HG03159 (cell line): ENCODE results near the gene TXK.
A peak's percentile ranks its signal among the peaks of the same experiment; 100 is the strongest.

Experiments used
- ATAC-seq: cut with Tn5 transposase; IDR thresholded peaks from one replicate; pipeline ENCODE4 v1.9.1; 2021; ENCODE audit warnings: mild to moderate bottlenecking, moderate library complexity; ENCODE audit not compliant: unreplicated experiment

The TXK gene

GRCh38 chr4:48108309-48109073, 25.6 kb downstream of the TXK start:
- ATAC-seq: no peak

GRCh38 chr4:48105230-48105629, 28.8 kb downstream of the TXK start:
- no peak for ATAC-seq

DNA sequence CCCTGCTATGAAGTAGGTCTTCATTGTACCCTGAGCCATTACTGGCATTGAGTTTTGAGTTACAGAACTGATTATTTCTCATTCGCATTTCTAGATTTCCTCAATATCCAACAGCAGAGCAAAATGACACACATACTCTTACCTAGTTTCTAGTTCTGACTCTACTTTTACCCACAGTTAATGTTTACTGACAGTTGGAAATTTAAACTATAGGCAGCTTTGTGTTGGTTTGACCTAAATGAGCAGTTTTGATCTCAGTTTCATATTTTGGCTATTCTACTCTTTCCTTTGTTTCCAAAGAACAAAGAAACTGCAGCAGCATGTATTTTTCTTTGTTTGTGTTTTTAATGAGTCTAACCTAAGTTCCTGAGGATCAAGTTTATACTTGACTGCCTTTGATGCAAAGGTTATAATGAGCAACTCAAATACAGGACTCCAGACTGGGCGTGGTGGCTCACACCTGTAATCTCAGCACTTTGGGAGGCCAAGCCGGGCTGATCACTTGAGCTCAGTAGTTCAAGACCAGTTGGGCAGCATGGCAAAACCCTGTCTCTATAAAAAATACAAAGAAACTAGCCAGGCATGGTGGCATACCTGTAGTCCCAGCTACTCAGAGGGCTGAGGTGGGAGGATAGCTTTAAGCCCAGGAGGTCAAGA, 30.4 kb downstream of the TXK start:
- peak; percentile 84 for ATAC-seq

- ATAC-seq: no peak
These were observed 31.7 kb downstream of the TXK start for GRCh38 chr4:48102303-48102702.

GRCh38 chr4:48100256-48100655, 33.8 kb downstream of the TXK start:
- no peak for ATAC-seq

GRCh38 chr4:48095441-48095840, 38.6 kb downstream of the TXK start:
- no peak for ATAC-seq

DNA sequence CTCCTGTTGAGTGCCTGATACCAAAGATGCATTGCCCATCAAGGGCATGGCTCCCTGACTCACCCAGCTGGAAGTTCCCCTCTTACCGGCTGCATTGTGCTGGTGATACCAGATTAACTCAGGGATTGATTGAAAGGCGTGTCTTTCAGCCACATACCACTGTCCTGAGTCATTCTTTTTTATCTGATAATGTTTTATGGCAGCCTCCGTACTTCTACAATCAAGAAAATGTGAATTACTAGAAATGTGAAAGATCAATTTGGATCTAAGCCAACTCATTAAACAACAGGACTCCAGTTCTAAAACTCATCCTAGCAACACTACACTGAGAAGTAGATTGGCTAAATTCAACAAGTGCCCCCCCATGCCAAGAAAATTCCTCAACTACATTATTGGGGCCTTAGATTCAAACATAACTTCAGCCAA, 40.0 kb downstream of the TXK start:
- no peak for ATAC-seq

GRCh38 chr4:48090621-48091020, 43.4 kb downstream of the TXK start:
- no peak for ATAC-seq

DNA sequence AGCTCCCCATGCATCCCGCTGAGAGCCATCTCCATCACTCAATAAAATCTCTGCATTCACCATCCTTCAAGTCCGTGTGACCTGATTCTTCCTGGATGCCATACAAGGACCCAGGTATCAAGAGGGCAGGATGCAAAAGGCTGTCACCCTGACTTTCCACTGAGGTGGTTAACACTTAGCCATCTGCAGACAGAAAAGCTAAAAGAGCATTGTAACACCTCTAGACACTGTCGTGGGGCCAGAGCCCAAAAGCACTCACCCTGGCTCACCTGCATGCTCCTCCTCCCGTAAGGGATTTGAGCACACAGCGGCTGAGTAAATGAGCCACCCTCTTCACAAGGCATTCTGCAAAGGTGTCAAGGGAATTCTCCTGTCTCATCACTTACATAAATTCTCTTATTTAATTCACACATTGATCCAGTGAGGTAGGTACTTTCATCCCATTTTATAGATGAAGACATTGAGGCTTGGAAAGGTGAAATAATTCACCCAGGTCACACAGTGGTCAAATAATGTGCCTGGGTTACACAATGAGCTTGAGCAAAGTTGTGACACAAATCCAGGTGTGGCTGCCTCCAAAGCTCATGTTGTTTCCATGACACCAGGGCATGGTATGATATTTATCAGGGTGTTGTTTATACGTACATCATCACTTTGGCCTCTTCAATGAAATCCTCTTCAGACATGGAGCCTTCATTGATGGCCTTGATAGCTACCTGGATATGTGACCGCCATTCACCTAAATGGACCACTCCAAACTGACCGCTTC, 48.0 kb downstream of the TXK start:
- no peak for ATAC-seq

DNA sequence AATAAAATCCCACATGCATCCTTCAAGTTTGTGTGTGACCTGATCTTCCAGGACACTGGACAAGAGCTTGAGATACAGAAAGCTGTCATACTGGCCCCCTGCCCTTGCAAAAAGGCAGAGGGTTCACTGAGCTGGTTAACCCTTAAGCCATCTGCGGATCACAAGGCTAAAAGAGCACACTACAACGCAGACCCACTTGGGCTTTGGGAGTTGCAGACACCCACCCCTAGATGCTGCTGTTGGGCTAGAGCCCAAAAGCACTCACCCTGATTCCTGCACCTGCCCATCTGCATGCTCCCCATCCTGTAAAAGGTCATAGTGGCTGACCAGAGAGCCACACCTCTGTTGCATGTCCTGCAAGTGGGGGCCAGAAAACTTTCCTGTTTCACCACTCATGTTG, 51.1 kb downstream of the TXK start:
- ATAC-seq: no peak

GRCh38 chr4:48081196-48081595, 52.9 kb downstream of the TXK start:
- no peak for ATAC-seq

- ATAC-seq: no peak
These were observed 54.1 kb downstream of the TXK start for GRCh38 chr4:48079972-48080391.

- no peak for ATAC-seq
These were observed 55.0 kb downstream of the TXK start for GRCh38 chr4:48078862-48079655.

- ATAC-seq: no peak
These were observed 55.6 kb downstream of the TXK start for GRCh38 chr4:48078425-48078824.

- no peak for ATAC-seq
These were observed 59.4 kb downstream of the TXK start for GRCh38 chr4:48074657-48075056.

- no peak for ATAC-seq
These were observed 60.4 kb downstream of the TXK start for GRCh38 chr4:48073567-48074103.

GRCh38 chr4:48071191-48071590, 62.9 kb downstream of the TXK start:
- no peak for ATAC-seq

- no peak for ATAC-seq
These were observed 65.0 kb downstream of the TXK start for GRCh38 chr4:48069026-48069425.

GRCh38 chr4:48068182-48068581, 65.9 kb downstream of the TXK start:
- ATAC-seq: no peak

GRCh38 chr4:48067536-48067935, 66.5 kb downstream of the TXK start:
- no peak for ATAC-seq

GRCh38 chr4:48065587-48066052, 68.4 kb downstream of the TXK start:
- peak; percentile 59 for ATAC-seq
